GM19328 (cell line): ENCODE measurements around the gene FASTKD1.

Experiments used
- ATAC-seq: cut with Tn5 transposase; IDR thresholded peaks from one replicate; pipeline ENCODE4 v1.9.1; 2021; ENCODE audit warnings: mild to moderate bottlenecking, moderate library complexity; ENCODE audit not compliant: unreplicated experiment

The FASTKD1 gene

GRCh38 chr2:169509298-169509885 lies 64.3 kb downstream of the FASTKD1 start, which contains the start of gene KLHL41:
Gene KLHL41, plus strand, starts transcription at chr2:169509702. Its CDS starts 77 bp downstream, at chr2:169509779.
- ATAC-seq, result no peak

DNA sequence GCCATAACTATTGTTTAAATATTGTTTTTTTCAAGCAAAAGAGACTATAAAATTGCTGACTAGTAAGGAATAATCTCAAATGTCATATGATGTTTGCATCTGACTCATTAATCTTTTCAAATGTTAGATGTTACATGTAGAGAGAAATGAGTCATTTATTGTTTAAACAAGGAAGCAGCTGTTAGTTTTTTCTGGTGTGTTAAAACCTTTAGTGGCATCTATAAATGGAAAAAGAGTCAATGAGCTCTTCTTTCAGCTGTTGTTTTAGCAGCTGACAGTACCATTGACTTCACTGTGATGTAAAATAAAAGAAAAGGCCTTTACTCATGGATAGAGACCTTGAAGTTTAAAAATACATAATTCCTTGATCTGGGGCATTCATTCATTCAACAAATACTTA lies 66.0 kb downstream of the FASTKD1 start:
- ATAC-seq, result no peak

GRCh38 chr2:169504651-169505050 lies 69.0 kb downstream of the FASTKD1 start:
- ATAC-seq, result no peak

DNA sequence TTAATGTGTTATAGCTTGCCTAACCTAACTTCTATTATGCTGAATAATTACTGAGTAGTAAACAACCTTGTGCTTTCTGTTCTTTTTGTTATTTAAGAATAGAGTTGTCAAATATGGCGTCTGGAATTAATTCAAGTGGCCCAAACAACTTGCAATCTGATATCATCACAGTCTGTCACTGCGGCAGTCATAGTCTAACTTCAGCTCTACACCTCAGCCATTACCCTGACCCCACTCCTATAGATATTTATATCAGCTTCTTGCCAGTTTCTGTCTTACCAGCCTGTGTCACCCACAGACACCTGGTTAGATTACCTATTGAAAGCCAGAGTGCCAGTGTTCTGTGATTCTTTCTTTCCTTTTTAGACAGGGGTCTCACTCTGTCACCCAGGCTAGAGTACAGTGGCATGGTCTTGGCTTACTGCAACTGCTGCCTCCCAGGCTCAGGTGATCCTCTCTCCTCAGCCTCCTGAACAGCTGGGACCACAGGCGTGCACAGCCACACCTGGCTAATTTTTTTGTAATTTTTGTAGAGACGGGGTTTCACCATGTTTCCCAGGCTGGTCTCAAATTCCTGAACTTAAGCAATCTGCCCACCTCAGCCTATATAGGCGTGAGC lies 78.2 kb downstream of the FASTKD1 start:
- no peak for ATAC-seq

- ATAC-seq, result no peak
Observed at GRCh38 chr2:169493360-169493759, 80.3 kb downstream of the FASTKD1 start.

DNA sequence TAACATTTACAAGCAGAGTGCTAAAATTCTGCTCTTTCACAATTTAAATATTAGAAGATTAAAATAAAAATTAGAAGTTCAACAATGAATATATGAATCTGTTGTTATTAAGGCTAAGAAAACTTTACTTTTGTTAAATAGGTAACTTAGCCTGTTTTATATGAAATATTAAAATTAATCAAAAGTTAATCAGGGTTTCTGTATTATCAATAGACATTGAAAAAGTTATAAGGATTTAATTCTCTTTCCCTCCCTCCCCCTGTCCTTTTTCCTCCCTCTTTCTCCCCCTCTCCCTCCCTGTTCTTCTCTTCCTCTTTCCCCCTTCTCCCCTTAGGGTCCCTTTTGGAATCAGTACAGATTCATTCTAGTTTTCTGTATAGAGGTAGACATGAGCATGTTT lies 82.3 kb downstream of the FASTKD1 start:
- ATAC-seq, result no peak

- no peak for ATAC-seq
Observed at GRCh38 chr2:169490834-169491233, 82.8 kb downstream of the FASTKD1 start.

- ATAC-seq, result no peak
Observed at GRCh38 chr2:169486487-169486886, 87.2 kb downstream of the FASTKD1 start.

- no peak for ATAC-seq
Observed at GRCh38 chr2:169485650-169486138, 88.0 kb downstream of the FASTKD1 start.

- ATAC-seq, result no peak
Observed at GRCh38 chr2:169480079-169480465, 93.6 kb downstream of the FASTKD1 start.
